Measurements from ENCODE around the gene FAM219A.
A peak's percentile ranks its signal among the peaks of the same experiment; 100 is the strongest.
"Not testable (repeated sequence)": the region's sequence is repeated elsewhere in the genome, so short reads cannot be mapped to it uniquely, and the experiment has no call there.

Gene FAM219A

GRCh38 chr9:34482746-34483145, 24.4 kb upstream of the FAM219A start:
- not testable (repeated sequence) for DNase-seq

- not testable (repeated sequence) for DNase-seq
Observed at GRCh38 chr9:34481620-34482019, 23.2 kb upstream of the FAM219A start.

- DNase-seq = no peak
Observed at GRCh38 chr9:34479431-34479866, 21.1 kb upstream of the FAM219A start.

- no peak for DNase-seq
Observed at GRCh38 chr9:34477541-34477940, 19.2 kb upstream of the FAM219A start.

GRCh38 chr9:34475097-34475496, 16.7 kb upstream of the FAM219A start:
- no peak for DNase-seq

GRCh38 chr9:34465468-34465867, 7.1 kb upstream of the FAM219A start:
- no peak for DNase-seq

- DNase-seq = no peak
Observed at GRCh38 chr9:34464571-34464970, 6.2 kb upstream of the FAM219A start.

- no peak for DNase-seq
Observed at GRCh38 chr9:34463901-34464232, 5.5 kb upstream of the FAM219A start.

GRCh38 chr9:34463098-34463900, 4.9 kb upstream of the FAM219A start:
- DNase-seq = no peak

- no peak for DNase-seq
Observed at GRCh38 chr9:34459941-34460340, 1.6 kb upstream of the FAM219A start.

- no peak for DNase-seq
Observed at GRCh38 chr9:34459356-34459755, 986 bp upstream of the FAM219A start.

GRCh38 chr9:34458959-34459340, 580 bp upstream of the FAM219A start:
- no peak for DNase-seq

GRCh38 chr9:34457266-34458012, 931 bp downstream of the FAM219A start:
- DNase-seq = peak; percentile 15

GRCh38 chr9:34456746-34457145, 1.6 kb downstream of the FAM219A start:
- no peak for DNase-seq

GRCh38 chr9:34456151-34456550, 2.2 kb downstream of the FAM219A start:
- DNase-seq = no peak

- no peak for DNase-seq
Observed at GRCh38 chr9:34454571-34455065, 3.8 kb downstream of the FAM219A start.

- DNase-seq = no peak
Observed at GRCh38 chr9:34452568-34452967, 5.8 kb downstream of the FAM219A start.

- DNase-seq = no peak
Observed at GRCh38 chr9:34451545-34451944, 6.8 kb downstream of the FAM219A start.

GRCh38 chr9:34451135-34451534, 7.2 kb downstream of the FAM219A start:
- no peak for DNase-seq

GRCh38 chr9:34450644-34451043, 7.7 kb downstream of the FAM219A start:
- no peak for DNase-seq

- no peak for DNase-seq
Observed at GRCh38 chr9:34446951-34447350, 11.4 kb downstream of the FAM219A start.

- DNase-seq = no peak
Observed at GRCh38 chr9:34446468-34446891, 11.9 kb downstream of the FAM219A start.

GRCh38 chr9:34443976-34444375, 14.4 kb downstream of the FAM219A start:
- no peak for DNase-seq

GRCh38 chr9:34443533-34443932, 14.8 kb downstream of the FAM219A start:
- no peak for DNase-seq
